Activated CD4-positive, alpha-beta T cell treated with anti-CD3 and anti-CD28 coated beads, Interleukin-2, amount 50 U/mL, for 4 hours (primary cell): ENCODE measurements around the gene WDR18.
"Not testable (repeated sequence)": the region's sequence is repeated elsewhere in the genome, so short reads cannot be mapped to it uniquely, and the experiment has no call there.

ENCODE experiments used
- DNase-seq, 2 experiments: peaks; one replicate each; pipeline ENCODE4 v3.0.0-alpha.2; 2020

WDR18 gene

GRCh38 chr19:952049-952679 is 32.0 kb upstream of the WDR18 start:
- no peak for DNase-seq

GRCh38 chr19:952680-953444 is 31.3 kb upstream of the WDR18 start:
- DNase-seq = no peak

- no peak for DNase-seq
Observed at GRCh38 chr19:953445-954271, 30.5 kb upstream of the WDR18 start.

- DNase-seq = no peak
Observed at GRCh38 chr19:954272-954671, 29.9 kb upstream of the WDR18 start.

GRCh38 chr19:954672-955494 is 29.3 kb upstream of the WDR18 start:
- no peak for DNase-seq

GRCh38 chr19:955803-956765 is 28.1 kb upstream of the WDR18 start:
- DNase-seq = no peak

DNA sequence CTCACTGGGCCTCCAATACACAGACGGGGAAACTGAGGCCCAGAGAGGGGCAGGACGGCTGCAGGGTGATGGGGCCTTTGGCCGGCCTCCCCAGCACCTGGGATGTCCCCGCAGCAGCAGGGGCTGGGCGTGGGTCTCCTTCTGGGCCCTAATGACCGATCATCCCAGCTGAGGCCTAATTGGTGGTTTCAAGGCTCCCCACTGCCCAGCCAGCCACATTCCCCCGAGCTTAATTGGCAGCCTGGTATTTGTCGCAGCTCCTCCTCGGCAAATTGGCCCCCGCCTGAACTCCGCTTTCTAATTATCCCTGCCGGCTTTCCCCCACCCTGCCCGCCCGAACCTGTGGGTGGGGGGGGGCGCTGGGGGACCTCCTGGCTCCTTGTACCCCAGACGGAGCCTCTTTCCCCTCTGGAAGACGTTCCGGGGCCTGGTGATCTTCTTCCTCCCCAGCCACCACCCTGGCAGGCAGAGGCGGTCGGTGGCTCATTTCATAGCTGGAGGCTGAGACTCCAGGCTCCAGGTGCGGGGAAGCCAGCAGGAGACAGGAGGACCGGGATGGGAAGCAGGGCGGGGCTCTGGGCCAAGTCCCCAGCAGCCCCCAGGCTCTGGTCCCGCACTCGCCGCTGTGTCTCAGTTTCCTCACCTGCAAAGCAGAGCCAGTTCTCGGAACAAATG is 27.2 kb upstream of the WDR18 start:
- no peak for DNase-seq

DNA sequence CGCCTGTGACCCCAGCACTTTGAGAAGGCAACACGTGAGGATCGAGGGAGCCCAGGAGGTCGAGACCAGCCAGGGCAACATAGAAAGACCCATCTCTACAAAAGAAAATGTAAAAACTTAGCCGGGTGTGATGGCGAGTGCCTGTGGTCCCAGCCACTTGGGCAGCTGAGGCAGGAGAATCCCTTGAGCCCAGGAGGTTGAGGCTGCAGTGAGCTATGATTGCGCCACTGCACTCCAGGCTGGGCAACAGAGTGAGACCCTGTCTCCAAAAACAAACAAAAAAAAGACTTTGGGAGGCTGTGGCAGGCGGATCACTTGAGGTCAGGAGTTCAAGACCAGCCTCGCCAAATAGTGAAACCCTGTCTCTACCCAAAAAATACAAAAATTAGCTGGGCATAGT is 26.6 kb upstream of the WDR18 start:
- DNase-seq = not testable (repeated sequence)

DNA sequence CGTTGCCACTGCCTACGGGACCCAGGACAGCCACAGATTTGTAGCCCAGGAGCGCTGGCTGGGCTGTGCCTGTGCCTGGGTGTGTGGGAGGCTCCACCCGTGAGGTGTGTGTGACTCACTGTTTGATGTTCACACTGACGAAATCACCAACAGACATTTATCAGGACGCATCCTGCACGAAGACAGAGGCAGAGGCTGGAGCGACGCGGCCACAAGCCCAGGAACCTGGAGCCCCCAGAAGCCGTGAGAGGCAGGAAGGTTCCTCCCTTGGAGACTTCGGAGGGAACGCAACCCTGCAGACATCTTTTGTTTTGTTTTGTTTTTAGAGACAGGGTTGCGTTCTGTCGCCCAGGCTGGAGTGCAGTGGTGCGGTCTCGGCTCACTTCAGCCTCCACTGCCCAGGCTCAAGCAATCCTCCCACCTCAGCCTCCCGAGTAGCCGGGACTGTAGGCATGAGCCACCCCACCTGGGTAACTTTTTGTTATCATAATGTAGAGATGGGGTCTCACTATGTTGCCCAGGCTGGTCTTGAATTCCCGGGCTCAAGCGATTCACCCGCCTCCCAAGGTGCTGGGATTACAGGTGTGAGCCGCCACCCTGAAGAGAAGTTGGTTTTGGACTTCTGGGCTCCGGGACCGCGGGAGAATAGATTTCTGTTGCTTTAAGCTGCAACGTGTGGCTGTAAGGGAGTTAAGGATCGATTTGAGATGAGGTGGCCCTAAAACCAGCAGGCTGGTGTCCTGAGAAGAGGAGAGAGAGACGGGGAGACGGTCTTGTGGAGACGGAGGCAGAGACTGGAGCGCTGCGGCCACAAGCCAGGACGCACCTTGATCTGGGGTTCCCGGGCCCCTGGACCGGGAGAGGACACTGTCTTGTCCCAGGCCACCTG is 24.9 kb upstream of the WDR18 start:
- DNase-seq = peak; percentile 29 to 40

DNA sequence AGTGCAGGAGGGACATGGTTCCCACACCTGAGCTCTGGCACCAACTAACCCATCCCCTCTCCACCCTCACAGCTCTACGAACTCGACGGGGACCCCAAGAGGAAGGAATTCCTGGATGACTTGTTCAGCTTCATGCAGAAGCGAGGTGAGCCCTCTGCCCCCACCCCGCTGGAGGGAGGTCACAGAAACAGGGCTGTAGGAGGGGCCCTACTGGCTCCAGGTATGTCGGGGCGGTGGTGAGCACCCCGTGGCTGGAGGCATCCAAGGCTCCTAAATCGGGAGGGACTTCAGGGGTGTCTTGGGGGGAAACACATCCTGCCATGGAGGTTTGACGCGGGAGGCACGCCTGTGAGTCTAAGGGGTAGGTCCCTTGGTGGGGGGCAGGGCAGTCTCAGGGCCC is 24.1 kb upstream of the WDR18 start:
- DNase-seq = no peak

DNA sequence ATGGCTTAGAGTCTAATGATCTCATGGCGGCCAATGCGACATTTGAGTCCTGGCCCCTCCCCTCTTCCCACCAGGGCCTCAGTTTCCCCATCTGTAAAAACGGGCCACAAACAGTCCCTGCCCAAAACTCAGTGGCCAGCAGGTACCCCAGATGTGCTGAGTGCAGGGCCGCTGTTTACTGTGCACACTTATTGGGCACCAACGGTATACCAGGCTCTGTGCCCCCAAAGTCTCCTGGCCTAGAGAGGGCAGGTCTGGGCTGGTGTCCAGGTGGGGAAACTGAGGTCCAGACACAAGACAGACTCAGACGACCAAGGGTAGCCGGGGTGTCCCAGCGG is 23.6 kb upstream of the WDR18 start:
- no peak for DNase-seq

DNA sequence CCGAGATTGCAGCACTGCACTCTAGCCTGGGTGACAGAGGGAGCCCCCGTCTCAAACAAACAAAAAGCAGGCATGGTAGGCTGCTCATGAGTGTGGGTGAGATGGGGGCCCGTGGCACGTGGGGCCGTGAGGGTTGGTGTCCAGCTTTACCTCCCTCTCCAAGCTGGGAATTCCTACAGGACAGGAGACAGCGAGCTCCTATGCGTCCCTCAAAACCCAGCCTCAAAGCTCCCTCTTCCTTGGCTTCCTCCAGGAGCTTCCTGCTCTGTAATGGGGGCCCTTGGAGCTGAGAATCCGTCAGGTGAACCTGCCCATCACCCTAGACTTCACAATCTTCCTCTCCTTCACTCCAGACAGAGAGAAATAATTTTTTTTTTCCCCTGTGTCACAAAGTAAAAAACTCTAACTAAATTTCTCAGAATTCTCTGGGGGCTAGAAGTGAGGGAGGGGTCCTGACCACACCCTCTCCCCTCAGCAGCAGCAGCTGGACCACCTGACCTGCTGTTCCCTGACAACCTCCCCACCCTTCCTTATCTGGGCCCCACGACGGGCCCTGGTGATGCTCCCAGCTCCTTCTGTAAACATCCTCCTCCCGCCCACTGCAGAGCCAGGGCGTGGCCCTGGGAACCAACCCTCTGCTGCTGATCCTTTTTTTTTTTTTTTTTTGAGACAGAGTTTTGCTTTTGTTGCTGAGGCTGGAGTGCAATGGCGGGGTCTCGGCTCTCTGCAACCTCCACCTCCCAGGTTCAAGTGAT is 22.1 kb upstream of the WDR18 start:
- DNase-seq = no peak

- DNase-seq = no peak
Observed at GRCh38 chr19:962683-963400, 21.3 kb upstream of the WDR18 start.

GRCh38 chr19:963486-963951 is 20.6 kb upstream of the WDR18 start:
- no peak for DNase-seq

DNA sequence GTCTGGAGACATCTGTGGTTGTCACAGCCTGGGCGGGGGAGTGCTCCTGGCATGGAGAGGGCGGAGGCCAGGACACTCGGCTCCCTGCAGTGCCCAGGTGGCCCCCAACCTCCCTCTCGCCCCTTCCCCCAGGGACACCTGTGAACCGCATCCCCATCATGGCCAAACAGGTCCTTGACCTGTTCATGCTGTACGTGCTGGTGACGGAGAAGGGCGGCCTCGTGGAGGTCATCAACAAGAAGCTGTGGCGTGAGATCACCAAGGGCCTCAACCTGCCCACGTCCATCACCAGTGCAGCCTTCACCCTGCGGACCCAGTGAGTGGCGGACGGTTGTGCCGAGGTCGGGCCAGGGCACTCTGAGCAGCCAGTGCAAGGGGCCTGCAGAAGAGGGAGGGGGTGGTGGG is 20.0 kb upstream of the WDR18 start:
- no peak for DNase-seq

- no peak for DNase-seq
Observed at GRCh38 chr19:964761-965694, 19.1 kb upstream of the WDR18 start.

- DNase-seq = no peak
Observed at GRCh38 chr19:966485-967088, 17.6 kb upstream of the WDR18 start.
